HepG2 (cell line): Measurements from ENCODE around the gene LOC128125822.

Experiments used
- DNMT1 ChIP-seq: sonication (generic); formaldehyde crosslinking; IDR thresholded peaks from 2 replicates; pipeline ENCODE4 v1.5.1; 2020; ENCODE audit warnings: mild to moderate bottlenecking, missing genetic modification reagents
- FOXA3 ChIP-seq: IDR thresholded peaks from 2 replicates; pipeline ENCODE4 v1.6.1; 2016; ENCODE audit warnings: missing genetic modification reagents, missing compliant biosample characterization
- HOXA7 ChIP-seq: sonication (generic); formaldehyde crosslinking; IDR thresholded peaks from 2 replicates; pipeline ENCODE4 v1.8.1; 2022; ENCODE audit warnings: mild to moderate bottlenecking, missing genetic modification reagents, moderate library complexity
- MXD4 ChIP-seq: IDR thresholded peaks from 2 replicates; pipeline ENCODE4 v1.6.1; 2016; ENCODE audit warnings: mild to moderate bottlenecking, missing biosample characterization, missing genetic modification reagents
- PLSCR1 ChIP-seq: sonication (generic); formaldehyde crosslinking; IDR thresholded peaks from 2 replicates; pipeline ENCODE4 v1.5.0; 2020; ENCODE audit warnings: missing genetic modification reagents, mild to moderate bottlenecking, borderline replicate concordance
- SAFB2 ChIP-seq: sonication (generic); formaldehyde crosslinking; IDR thresholded peaks from 2 replicates; pipeline ENCODE4 v1.5.1; 2020; ENCODE audit warnings: missing genetic modification reagents, low read depth, mild to moderate bottlenecking, borderline replicate concordance
- SIX1 ChIP-seq: sonication (generic); formaldehyde crosslinking; IDR thresholded peaks from 2 replicates; pipeline ENCODE4 v1.4.0; 2020; ENCODE audit warnings: missing genetic modification reagents, borderline replicate concordance
- ZBTB20 ChIP-seq: sonication (generic); formaldehyde crosslinking; IDR thresholded peaks from 2 replicates; pipeline ENCODE4 v1.8.1; 2023; ENCODE audit warnings: missing genetic modification reagents, low read depth, mild to moderate bottlenecking, borderline replicate concordance
- ZNF121 ChIP-seq: sonication (generic); formaldehyde crosslinking; IDR thresholded peaks from 2 replicates; pipeline ENCODE4 v1.5.0; 2020; ENCODE audit warnings: mild to moderate bottlenecking, missing genetic modification reagents
- ZNF747 ChIP-seq: sonication (generic); formaldehyde crosslinking; IDR thresholded peaks from 2 replicates; pipeline ENCODE4 v1.8.1; 2023; ENCODE audit warnings: missing genetic modification reagents, mild to moderate bottlenecking, borderline replicate concordance
- ZNF766 ChIP-seq: sonication (generic); formaldehyde crosslinking; IDR thresholded peaks from 2 replicates; pipeline ENCODE4 v1.5.0; 2020; ENCODE audit warnings: missing genetic modification reagents, borderline replicate concordance
- ZNF770 ChIP-seq: sonication (generic); formaldehyde crosslinking; IDR thresholded peaks from 2 replicates; pipeline ENCODE4 v1.5.0; 2020; ENCODE audit warnings: mild to moderate bottlenecking, missing genetic modification reagents
- ZNF878 ChIP-seq: sonication (generic); formaldehyde crosslinking; IDR thresholded peaks from 2 replicates; pipeline ENCODE4 v1.8.1; 2023; ENCODE audit warnings: mild to moderate bottlenecking, missing genetic modification reagents, moderate library complexity
- ZSCAN21 ChIP-seq: sonication (generic); formaldehyde crosslinking; IDR thresholded peaks from 2 replicates; pipeline ENCODE4 v1.8.0; 2022; ENCODE audit warnings: mild to moderate bottlenecking, missing genetic modification reagents, moderate library complexity, borderline replicate concordance
- TF ChIP-seq, protein P1 (sequence below): sonication (generic); formaldehyde crosslinking; IDR thresholded peaks from 2 replicates; pipeline ENCODE4 v1.4.0; 2020; ENCODE audit warnings: missing genetic modification reagents, borderline replicate concordance
- TF ChIP-seq, protein P2 (sequence below): sonication (generic); formaldehyde crosslinking; IDR thresholded peaks from 2 replicates; pipeline ENCODE4 v1.4.0; 2020; ENCODE audit warnings: missing genetic modification reagents, low read depth, mild to moderate bottlenecking, borderline replicate concordance
- TF ChIP-seq, protein P3 (sequence below): sonication (generic); formaldehyde crosslinking; IDR thresholded peaks from 2 replicates; pipeline ENCODE4 v1.5.0; 2020; ENCODE audit warnings: missing genetic modification reagents

LOC128125822 gene

GRCh38 chr6:63573076-63573898 lies 1.0 kb downstream of the LOC128125822 start (continued):
- TF ChIP-seq SAFB2 (CRISPR knock-in tag) (0 out of 2 replicates have a peak, but pooled peaks have one; percentile 75), ZBTB20 (0 out of 2 replicates have a peak, but pooled peaks have one; percentile 2), ZNF121 (CRISPR knock-in tag) (peak; percentile 73), MXD4 (CRISPR knock-in tag) (peak; percentile 80), SIX1 (CRISPR knock-in tag) (peak; percentile 97), ZSCAN21 (CRISPR knock-in tag) (peak; percentile 29; the same call in 1 of the 2 replicates), ZNF747 (CRISPR knock-in tag) (no peak), ZNF878 (CRISPR knock-in tag) (peak; percentile 56; the same call in 1 of the 2 replicates), FOXA3 (peak; percentile 53; the same call in 1 of the 2 replicates), DNMT1 (peak; percentile 72), PLSCR1 (CRISPR knock-in tag) (no peak), ZNF766 (CRISPR knock-in tag) (peak; percentile 82), HOXA7 (CRISPR knock-in tag) (0 out of 2 replicates have a peak, but pooled peaks have one; percentile 30), ZNF770 (CRISPR knock-in tag) (peak; percentile 49; the same call in 1 of the 2 replicates)
- TF ChIP-seq, protein P1, sequence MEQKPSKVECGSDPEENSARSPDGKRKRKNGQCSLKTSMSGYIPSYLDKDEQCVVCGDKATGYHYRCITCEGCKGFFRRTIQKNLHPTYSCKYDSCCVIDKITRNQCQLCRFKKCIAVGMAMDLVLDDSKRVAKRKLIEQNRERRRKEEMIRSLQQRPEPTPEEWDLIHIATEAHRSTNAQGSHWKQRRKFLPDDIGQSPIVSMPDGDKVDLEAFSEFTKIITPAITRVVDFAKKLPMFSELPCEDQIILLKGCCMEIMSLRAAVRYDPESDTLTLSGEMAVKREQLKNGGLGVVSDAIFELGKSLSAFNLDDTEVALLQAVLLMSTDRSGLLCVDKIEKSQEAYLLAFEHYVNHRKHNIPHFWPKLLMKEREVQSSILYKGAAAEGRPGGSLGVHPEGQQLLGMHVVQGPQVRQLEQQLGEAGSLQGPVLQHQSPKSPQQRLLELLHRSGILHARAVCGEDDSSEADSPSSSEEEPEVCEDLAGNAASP (CRISPR knock-in tag) = peak; percentile 11; the same call in 1 of the 2 replicates
- TF ChIP-seq, protein P2, sequence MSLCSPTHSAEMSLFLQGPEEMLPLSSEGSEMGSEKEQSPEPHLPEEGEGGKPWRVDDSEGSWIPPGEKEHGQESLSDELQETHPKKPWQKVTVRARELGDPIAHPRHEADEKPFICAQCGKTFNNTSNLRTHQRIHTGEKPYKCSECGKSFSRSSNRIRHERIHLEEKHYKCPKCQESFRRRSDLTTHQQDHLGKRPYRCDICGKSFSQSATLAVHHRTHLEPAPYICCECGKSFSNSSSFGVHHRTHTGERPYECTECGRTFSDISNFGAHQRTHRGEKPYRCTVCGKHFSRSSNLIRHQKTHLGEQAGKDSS (CRISPR knock-in tag) = peak; percentile 75; the same call in 1 of the 2 replicates
- TF ChIP-seq, protein P3, sequence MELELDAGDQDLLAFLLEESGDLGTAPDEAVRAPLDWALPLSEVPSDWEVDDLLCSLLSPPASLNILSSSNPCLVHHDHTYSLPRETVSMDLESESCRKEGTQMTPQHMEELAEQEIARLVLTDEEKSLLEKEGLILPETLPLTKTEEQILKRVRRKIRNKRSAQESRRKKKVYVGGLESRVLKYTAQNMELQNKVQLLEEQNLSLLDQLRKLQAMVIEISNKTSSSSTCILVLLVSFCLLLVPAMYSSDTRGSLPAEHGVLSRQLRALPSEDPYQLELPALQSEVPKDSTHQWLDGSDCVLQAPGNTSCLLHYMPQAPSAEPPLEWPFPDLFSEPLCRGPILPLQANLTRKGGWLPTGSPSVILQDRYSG = peak; percentile 20; the same call in 1 of the 2 replicates
